ENCODE measurements around the gene POLR2C.
"Not testable (repeated sequence)": the region's sequence is repeated elsewhere in the genome, so short reads cannot be mapped to it uniquely, and the experiment has no call there.

The POLR2C gene

GRCh38 chr16:57479976-57480753, 17.7 kb downstream of the POLR2C start:
- DNase-seq (ENCODE audit: low read depth): no peak

GRCh38 chr16:57480754-57481230, 18.3 kb downstream of the POLR2C start:
- no peak for DNase-seq (ENCODE audit: low read depth)

DNA sequence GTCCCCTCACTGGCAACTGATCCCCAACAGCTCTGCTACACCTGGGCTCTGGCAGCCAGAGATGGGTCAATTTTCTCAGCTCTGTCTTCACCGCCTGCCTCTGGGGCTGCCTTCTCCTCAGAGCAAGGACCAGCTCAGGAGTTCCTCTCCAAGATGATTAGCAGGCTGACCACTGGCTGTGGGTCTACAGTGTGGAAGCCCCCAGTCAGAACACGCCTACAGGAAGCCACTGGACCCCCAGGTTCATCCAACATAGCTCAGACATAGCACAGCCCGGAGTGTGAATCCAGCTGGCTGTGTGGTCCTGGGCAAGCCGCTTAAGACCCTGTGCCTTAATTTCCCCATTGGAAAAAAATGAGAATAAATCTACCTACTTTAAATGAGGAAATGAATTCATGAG, 18.9 kb downstream of the POLR2C start:
- DNase-seq (ENCODE audit: low read depth): no peak

DNA sequence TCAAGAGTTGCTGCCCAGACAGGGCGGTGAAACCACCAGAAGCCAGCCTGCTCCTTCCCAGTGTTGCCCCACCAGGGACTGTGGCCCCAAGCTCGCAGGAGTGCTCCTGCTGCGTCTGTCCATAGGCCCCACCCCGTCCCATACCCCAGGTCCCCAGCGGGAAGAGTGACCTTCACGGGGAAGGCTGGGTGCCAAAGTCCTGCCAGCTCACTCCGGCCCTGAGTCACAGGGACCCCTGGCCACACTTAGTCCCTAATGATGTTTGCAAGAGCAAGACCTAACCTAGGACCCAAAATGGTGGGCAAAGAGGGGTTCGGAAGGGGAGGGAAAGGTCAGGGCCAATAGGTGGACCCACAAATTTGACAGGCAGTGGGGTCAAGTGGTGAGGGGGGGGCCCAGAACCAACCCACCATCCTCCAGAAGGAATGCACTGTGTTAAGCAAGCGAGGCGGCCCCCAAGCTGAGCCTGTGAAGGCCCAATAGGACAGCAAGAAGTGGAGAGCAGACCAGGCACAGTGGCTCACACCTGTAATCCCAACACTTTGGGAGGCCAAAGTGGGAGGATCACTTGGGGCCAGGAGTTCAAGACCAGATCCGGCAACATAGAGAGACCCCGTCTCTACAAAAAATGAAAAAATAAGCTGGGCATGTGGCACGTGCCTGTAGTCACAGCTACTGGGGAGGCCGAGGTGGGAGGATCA, 20.5 kb downstream of the POLR2C start:
- no peak for DNase-seq (ENCODE audit: low read depth)

DNA sequence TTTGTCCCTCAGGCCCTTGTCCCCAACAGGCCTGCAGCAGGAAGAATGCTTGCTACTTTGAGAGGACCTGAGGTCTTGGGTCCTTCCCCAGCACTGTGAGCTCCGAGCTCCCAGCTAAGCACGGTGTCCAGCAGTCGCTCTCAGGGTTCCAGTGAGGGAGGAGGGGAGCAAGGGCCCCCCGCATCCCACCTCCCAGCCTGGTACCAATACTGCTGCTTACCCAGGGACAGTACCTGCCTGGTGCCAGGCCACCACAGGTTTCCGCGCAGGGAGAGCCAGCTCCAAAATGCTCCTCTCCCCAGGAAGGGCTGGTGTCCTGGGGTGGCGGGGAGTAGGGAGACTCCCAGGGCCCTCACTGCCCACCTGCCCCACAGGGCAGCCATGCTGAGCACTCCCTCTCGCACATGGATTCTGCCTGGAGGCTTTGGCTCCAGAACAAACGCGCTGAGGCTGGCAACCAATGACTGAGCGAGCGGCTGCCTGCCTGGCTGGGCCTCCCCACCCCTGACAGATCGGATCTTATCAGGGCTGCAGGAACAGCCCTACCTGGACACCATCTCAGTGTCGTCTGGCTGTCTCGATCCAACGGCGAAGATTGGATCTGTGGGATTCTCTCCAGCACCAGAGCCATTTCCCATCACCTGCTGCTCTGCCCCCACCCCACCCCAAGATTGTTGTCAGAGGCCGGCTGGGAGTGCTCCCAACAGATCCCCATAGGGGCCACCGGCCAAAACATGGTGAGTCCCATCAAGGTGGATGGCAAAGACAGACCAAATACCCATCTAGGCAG, 21.4 kb downstream of the POLR2C start:
- DNase-seq (ENCODE audit: low read depth): no peak

DNA sequence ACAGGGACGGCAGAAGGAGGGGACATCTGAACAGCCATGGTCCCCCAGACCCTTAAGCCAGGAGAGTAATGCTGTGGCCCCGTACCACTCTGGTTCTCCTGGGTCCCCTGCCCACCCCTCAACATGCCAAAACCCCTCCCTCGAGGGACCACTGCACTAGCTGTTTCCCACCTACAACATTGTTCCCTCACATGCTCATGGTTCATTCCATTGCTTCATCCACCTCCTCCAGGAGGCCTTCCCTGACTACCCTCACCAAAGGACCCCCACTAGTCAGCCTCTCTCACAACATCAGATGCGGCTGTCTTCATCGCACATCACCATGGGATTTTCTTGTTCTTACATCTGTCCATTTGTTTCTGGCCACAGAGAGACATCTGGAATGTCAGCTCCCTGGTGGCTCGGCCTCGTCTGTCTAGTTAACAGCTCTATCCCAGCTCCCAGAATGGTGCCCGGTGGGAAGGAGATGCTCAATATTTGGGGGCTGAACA, 22.1 kb downstream of the POLR2C start:
- no peak for DNase-seq (ENCODE audit: low read depth)

GRCh38 chr16:57485091-57485915, 22.8 kb downstream of the POLR2C start:
- no peak for DNase-seq (ENCODE audit: low read depth)

- DNase-seq (ENCODE audit: low read depth): peak; percentile 67
Observed at GRCh38 chr16:57485916-57486857, 23.7 kb downstream of the POLR2C start, which contains the start of gene DOK4. Gene DOK4 (minus strand): TSS chr16:57486493. CDS start chr16:57479507, 6,986 bp downstream.

DNA sequence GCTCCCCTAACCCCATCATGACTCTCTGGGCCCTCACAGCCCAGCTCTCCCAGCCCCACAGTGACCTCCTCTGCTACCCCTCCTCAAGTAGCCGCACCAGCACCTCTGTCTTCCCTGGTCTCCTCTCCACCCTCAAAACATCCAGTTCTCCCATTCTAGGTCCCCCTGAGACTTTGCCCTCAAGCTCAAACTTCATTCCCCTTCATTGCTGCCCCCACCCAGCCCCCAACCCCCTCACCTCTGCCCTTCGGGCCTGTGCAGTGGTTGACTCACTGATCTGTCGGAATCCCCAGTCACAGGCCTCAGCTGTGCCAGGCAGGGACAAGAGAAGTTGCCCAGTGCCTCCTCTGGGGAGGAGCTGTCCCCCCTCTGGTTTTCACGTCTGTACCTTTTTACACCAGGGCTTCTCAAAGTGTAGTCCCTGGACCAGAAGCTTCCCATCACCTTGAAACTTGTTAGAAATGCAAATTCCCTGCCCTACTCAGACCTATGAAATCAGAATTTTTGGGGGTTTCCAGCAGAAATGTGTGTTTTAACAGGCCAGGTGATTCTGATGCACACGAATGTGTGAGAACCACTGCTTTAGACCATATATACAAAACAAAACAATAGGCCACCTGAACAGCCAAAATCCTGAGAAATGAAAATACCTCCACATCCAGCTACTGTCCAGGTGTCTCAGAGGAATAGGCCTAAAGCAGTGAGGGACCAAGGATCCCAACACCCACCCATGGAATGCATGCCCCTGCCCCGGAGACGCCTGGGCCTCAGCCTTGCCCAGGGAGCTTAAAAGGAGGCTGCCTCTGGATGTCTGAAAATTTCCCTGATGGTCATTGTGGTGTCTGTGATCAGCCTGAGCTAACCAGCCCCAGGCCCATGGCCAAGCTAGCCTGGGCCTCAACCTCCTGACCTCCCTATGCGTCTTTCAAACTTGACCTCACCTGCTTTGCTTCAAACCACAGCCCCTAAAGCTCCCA, 24.7 kb downstream of the POLR2C start:
- no peak for DNase-seq (ENCODE audit: low read depth)

- no peak for DNase-seq (ENCODE audit: low read depth)
Observed at GRCh38 chr16:57489229-57489628, 26.8 kb downstream of the POLR2C start.

GRCh38 chr16:57493767-57494166, 31.3 kb downstream of the POLR2C start:
- no peak for DNase-seq (ENCODE audit: low read depth)

- DNase-seq (ENCODE audit: low read depth): no peak
Observed at GRCh38 chr16:57497121-57497520, 34.6 kb downstream of the POLR2C start.

DNA sequence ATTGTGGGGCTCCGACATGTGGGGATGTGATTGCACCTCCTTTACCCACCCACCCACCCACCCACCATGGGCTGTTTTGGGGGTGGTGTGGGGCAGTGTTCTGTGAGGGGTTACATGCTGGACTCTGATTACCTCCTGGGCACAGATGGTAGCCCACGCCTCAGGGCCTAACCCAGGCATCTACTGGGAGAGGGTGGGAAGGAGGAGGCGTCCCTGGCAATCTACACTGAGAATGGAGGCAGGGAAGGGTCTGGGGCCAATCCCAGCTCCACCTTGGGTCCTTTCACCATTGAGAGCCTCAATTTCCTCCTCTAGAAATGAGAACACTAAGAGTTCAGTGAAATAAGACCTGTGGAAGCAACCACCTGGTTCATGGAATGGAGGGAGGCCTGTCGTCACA, 35.6 kb downstream of the POLR2C start:
- DNase-seq (ENCODE audit: low read depth): no peak

DNA sequence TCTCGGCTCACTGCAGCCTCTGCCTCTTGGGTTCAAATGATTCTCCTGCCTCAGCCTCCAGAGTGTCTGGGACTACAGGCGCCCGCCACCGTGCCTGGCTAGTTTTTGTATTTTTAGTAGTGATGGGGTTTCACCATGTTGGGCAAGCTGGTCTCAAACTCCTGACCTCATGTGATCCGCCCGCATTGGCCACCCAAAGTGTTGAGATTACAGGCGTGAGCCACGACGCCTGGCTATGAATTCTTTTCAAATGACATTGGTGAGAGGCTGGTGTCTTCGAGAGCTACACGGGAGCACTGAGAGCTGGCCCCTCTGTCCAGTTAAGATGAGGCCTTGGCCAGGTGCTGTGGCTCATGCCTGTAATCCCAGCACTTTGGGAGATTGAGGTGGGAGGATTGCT, 37.5 kb downstream of the POLR2C start:
- not testable (repeated sequence) for DNase-seq (ENCODE audit: low read depth)

DNA sequence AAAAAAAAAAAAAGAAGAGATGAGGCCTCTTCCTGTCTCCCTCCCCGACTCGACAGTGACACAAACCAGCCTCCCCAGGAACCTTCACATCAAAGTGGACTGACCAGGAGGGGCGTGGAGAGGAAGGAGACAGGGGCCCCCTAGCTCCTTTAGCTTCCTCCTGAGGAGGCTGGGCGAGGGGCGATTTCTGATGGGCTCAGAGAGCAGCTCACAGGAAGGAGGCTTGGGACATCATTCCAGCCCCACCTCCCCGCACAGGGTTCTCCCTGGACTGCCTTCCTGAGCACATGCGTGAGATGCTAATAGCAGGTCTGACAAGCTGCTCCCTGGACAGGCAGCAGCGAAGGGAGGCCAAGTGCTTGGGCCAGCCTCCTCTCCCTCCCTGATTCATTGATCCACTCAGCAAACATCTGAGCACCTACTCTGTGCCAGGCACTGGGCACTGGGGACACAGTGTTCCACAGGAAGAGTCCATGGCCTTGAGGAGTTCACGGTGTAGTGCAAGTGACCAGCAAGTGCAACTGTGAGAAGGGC, 38.2 kb downstream of the POLR2C start:
- DNase-seq (ENCODE audit: low read depth): no peak

DNA sequence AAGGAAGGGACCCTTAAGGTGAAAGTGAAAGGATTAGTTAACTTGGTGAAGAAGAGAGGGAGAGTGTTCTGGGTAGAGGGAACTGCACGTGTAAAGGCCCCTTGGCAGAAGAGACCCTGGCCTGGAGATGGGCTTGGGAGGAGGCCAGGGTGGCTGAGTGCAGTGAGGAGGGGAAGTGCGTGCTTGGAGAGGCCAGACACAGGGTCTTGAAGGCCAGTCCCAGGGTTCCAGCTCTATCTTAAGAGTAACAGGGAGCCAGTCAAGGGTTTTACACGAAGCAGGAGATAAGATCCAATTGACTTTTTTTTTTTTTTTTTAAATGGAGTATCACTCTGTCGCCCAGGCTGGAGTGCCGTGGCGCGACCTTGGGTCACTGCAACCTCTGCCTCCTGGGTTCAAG, 39.0 kb downstream of the POLR2C start:
- no peak for DNase-seq (ENCODE audit: low read depth)

GRCh38 chr16:57502048-57502775, 39.7 kb downstream of the POLR2C start:
- DNase-seq (ENCODE audit: low read depth): no peak

DNA sequence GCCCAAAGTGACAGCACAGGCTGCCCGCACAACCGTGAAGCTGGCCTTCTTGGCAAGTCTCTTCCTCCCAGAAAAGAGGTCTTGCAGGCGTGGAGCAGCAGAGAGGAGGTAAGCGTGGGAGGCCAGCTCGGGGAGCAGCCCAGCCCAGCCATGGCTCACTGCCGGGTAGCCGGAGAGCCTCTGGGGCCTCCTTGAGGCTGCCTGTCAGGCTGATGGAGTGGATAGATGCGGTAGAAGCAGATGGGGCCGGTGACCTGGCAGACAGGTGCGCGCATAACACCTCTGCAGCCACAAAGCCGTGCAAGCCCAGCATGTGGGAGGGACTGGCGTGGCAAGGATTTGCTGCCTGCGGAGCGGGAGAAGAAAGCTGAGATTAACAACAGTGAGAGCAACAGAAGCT, 40.9 kb downstream of the POLR2C start:
- no peak for DNase-seq (ENCODE audit: low read depth)

All from T-helper 22 cell (primary cell).